ENCODE results near the gene VSIG2. TPM values are rescaled to one million over a fixed set of nuclear protein-coding genes. Genes with fewer than 3 reads are reported as not detected.

Gene VSIG2
- total RNA-seq, 1 donor from 2014 or later = not detected

DNA sequence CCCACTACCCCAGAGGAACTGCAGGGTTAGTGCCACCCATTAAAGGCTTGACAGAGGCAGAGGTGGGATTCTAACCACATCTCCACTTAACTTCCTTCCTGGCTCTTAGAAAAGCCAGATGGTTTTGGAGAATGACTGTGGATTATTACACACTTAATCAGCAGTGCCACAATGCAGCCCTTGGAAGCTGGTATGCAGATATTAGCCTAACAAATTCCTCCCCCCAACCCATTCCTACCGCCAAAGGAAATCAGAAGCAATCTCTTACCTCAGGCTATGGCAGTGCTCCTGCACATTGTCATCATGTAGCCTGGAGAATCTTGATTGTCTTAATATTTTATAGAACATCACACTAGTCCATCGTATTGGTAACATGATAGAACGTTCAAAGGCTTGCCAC lies 35.5 kb downstream of the VSIG2 start:
- TF ChIP-seq, protein P1, sequence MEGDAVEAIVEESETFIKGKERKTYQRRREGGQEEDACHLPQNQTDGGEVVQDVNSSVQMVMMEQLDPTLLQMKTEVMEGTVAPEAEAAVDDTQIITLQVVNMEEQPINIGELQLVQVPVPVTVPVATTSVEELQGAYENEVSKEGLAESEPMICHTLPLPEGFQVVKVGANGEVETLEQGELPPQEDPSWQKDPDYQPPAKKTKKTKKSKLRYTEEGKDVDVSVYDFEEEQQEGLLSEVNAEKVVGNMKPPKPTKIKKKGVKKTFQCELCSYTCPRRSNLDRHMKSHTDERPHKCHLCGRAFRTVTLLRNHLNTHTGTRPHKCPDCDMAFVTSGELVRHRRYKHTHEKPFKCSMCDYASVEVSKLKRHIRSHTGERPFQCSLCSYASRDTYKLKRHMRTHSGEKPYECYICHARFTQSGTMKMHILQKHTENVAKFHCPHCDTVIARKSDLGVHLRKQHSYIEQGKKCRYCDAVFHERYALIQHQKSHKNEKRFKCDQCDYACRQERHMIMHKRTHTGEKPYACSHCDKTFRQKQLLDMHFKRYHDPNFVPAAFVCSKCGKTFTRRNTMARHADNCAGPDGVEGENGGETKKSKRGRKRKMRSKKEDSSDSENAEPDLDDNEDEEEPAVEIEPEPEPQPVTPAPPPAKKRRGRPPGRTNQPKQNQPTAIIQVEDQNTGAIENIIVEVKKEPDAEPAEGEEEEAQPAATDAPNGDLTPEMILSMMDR (conservative IDR thresholded peaks at IDR 0.05) = no peak
- no peaks in the 10 kb centered on the region for H3K9me3 Mint-ChIP-seq
- H3K27me3 Mint-ChIP-seq (ENCODE audit: low read depth) = peaks cover 69% of the 10 kb centered on the region
- H3K27ac Mint-ChIP-seq (ENCODE audit: unreplicated experiment) = no peak overlapping the region
- no peak overlapping the region for H3K4me3 Mint-ChIP-seq
- H3K4me1 Mint-ChIP-seq = peaks cover 14% of the 10 kb centered on the region
- no peaks in the 10 kb centered on the region for H3K36me3 Mint-ChIP-seq (ENCODE audit: low read depth)
- DNase-seq (ENCODE audit: low read depth, low spot score) = no peak

DNA sequence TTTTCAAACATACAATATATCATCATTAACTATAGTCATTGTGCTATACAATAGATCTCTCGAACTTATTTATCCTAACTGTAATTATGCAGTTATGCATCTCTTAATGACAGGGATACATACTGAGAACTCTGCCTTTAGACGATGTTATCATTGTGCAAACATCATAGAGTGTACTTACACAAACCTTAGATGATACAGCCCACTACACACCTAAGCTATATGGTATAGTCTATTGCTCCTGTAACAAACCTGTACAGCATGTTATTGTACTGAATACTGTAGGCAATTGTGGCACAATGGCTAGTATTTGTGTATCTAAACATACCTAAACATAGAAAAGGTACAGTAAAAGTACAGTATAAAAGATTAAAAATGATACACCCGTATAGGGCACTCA lies 39.7 kb downstream of the VSIG2 start:
- H3K27me3 Mint-ChIP-seq (ENCODE audit: low read depth) = peaks cover 27% of the 10 kb centered on the region
- peaks cover 3% of the 10 kb centered on the region for H3K36me3 Mint-ChIP-seq (ENCODE audit: low read depth)
- TF ChIP-seq, protein P1 (conservative IDR thresholded peaks at IDR 0.05) = no peak
- no peak overlapping the region for H3K4me3 Mint-ChIP-seq
- H3K27ac Mint-ChIP-seq (ENCODE audit: unreplicated experiment) = no peak overlapping the region
- H3K4me1 Mint-ChIP-seq = no peaks in the 10 kb centered on the region
- H3K9me3 Mint-ChIP-seq = peaks cover 3% of the 10 kb centered on the region
- no peak for DNase-seq (ENCODE audit: low read depth, low spot score)

DNA sequence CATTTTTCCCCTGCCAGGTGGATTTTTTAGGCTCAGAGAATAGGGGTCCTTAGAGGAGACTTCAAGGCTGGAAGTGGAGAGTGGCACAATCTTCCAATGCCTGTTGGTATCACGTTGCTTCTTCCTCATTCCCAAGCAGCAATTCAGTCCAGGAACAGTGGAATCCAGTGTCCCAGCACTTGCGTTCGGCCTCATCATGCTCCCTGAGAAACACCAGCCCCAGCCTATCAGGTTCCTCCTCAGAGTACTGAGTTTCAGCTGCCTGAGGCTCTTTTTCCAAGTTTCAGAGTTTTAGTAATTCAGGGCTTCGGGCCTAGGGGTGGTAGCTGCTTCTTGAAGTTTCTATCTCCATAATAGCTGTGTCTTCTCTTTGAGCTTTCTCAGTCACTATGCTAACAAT lies 44.2 kb downstream of the VSIG2 start:
- Mint-ChIP-seq H3K27ac (ENCODE audit: unreplicated experiment) (no peak overlapping the region), H3K4me1 (no peaks in the 10 kb centered on the region), H3K36me3 (ENCODE audit: low read depth) (peaks cover 3% of the 10 kb centered on the region), H3K4me3 (no peak overlapping the region), H3K27me3 (ENCODE audit: low read depth) (no peaks in the 10 kb centered on the region), H3K9me3 (peaks cover 3% of the 10 kb centered on the region)
- TF ChIP-seq, protein P1 (conservative IDR thresholded peaks at IDR 0.05) = no peak
- DNase-seq (ENCODE audit: low read depth, low spot score) = no peak

DNA sequence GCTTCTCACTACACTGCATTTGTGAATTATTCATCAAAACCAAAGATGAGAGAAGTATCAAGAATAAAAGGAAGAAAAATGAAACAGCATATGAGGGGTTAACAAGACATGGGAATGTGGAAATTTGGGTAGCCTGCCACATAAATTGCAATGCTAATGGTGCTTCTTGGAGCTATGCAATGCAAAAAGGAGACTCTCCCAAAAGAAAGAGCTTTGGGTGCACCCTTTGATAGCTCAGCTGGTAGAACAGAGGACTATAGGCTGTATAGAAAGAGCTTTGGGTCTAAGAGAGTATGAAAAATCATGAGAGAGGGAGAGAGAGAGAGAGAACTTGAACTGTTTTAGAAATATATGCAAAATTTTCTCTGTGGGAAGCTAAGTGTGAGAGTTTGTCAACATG lies 52.0 kb downstream of the VSIG2 start:
- no peak for DNase-seq (ENCODE audit: low read depth, low spot score)
- Mint-ChIP-seq H3K9me3 (peaks cover 3% of the 10 kb centered on the region), H3K36me3 (ENCODE audit: low read depth) (peaks cover 2% of the 10 kb centered on the region), H3K27me3 (ENCODE audit: low read depth) (peaks cover 4% of the 10 kb centered on the region), H3K27ac (ENCODE audit: unreplicated experiment) (no peak overlapping the region), H3K4me1 (no peaks in the 10 kb centered on the region), H3K4me3 (no peak overlapping the region)
- TF ChIP-seq, protein P1 (conservative IDR thresholded peaks at IDR 0.05) = no peak

DNA sequence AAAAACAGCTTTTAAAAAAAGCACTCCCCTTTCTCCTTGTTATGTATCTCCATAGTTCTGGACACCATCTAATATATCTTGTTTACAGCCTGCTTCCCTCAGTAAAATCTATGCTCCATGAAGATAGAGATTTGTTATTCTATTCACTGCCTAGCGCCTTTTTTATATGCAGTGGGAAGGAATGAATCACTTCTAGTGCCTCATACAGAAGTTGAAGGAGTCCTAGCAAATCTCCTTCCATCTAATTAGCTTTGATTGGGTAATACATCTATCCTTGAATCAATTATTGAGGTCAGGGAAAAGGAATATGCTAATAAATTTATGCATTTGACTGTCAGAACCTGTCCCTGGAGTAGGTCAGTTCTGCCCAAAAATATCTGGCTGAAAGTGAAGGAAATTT lies 52.5 kb downstream of the VSIG2 start:
- Mint-ChIP-seq H3K27ac (ENCODE audit: unreplicated experiment) (no peak overlapping the region), H3K9me3 (peaks cover 3% of the 10 kb centered on the region), H3K4me1 (no peaks in the 10 kb centered on the region), H3K4me3 (no peak overlapping the region), H3K36me3 (ENCODE audit: low read depth) (peaks cover 2% of the 10 kb centered on the region), H3K27me3 (ENCODE audit: low read depth) (peaks cover 4% of the 10 kb centered on the region)
- TF ChIP-seq, protein P1 (conservative IDR thresholded peaks at IDR 0.05) = no peak
- no peak for DNase-seq (ENCODE audit: low read depth, low spot score)

Other genes starting within 250 kb of the VSIG2 start
- not detected in 2 replicates for gene OR8B12, start 208.6 kb downstream of the VSIG2 start, total RNA-seq
- not detected in 2 replicates for gene OR8A1, start 182.3 kb downstream of the VSIG2 start, total RNA-seq
- gene PANX3, start 140.8 kb downstream of the VSIG2 start, total RNA-seq = not detected in 2 replicates
- 23.0 and 27.3 TPM in 2 replicates for gene TBRG1, start 129.4 kb downstream of the VSIG2 start, total RNA-seq
- 5.3 and 5.9 TPM in 2 replicates for gene SIAE, start 78.5 kb downstream of the VSIG2 start, total RNA-seq
- 18.2 and 19.1 TPM in 2 replicates for gene SPA17, start 78.4 kb downstream of the VSIG2 start, total RNA-seq
- gene NRGN, start 12.3 kb downstream of the VSIG2 start, total RNA-seq = 30.3 and 30.7 TPM in 2 replicates
- 0.96 and 1.1 TPM in 2 replicates for gene ESAM, start 10.0 kb upstream of the VSIG2 start, total RNA-seq
- gene MSANTD2, start 48.2 kb upstream of the VSIG2 start, total RNA-seq = 28.7 and 29.0 TPM in 2 replicates
- gene ROBO3, start 113.2 kb upstream of the VSIG2 start, total RNA-seq = 17.8 and 19.7 TPM in 2 replicates
- gene ROBO4, start 145.6 kb upstream of the VSIG2 start, total RNA-seq = 0.05 and 0.07 TPM in 2 replicates
- gene HEPN1, start 167.0 kb upstream of the VSIG2 start, total RNA-seq = not detected in 2 replicates
- gene HEPACAM, start 183.8 kb upstream of the VSIG2 start, total RNA-seq = 0.11 TPM in 1 of 2 replicates, not detected in the other
- 6.1 and 7.1 TPM in 2 replicates for gene CCDC15, start 201.9 kb upstream of the VSIG2 start, total RNA-seq

All from neural crest cell (in vitro differentiated cells).